Brain pericyte (primary cell): ENCODE measurements around the gene IQSEC1.

Source experiments
- DNase-seq: peaks from one replicate; pipeline ENCODE4 v3.0.0-alpha.2; 2012; ENCODE audit warnings: low read depth, low spot score

The IQSEC1 gene

DNA sequence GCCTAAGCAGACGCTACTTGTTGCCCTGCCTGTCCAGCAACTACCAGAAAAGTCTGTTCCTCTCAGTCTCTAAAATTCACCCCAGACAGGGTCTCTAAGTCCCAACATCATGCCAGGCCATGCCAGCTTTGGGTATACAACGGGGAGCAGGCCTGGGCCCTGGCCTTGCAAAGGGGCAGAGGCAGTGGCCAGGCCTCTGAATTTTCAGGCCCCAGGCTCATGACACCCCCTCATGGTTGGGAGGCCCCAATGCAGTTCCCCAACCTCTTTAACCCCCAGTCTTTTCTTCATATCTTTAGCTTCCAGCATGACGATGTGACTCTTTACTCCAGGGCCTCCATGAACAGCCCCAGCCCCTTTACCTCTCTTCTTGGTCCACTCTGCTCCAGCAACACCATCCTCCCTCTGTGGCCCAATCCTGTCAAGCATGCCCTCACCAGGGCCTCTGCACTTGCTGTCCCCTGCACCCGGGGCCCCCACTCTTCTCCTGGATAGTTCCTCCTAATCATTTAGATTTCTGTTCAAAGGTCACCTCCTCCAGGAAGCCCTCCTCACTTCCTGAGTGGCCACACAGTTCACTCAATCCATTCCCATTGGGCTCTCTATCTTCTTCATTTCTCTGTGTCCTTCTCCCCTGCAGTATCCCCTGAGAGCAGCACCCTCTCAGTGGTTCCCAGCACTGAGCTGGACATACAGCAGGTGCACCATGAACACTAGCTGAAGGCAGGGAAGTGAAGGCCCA lies 4.8 kb downstream of the IQSEC1 start:
- no peak for DNase-seq

DNA sequence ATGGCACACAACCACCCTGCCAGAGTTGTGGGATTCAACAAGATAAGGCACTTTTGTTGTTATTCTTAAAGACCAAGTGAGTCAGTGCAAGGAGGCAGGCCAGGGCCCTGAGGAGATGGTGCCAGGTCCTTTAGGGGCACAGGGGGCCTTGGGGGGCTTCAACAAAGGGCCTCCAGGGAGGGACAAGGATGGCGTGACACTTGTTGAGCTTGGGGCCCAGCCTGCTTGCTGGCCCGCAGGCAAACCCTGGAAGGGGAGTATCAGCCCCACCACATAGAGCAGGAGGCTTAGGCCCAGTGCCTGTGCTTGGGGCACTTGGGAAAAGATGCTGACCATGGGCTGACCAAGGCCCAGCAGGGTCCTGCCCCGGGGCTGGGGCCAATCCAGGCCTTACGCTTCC lies 5.5 kb downstream of the IQSEC1 start:
- DNase-seq = no peak

DNA sequence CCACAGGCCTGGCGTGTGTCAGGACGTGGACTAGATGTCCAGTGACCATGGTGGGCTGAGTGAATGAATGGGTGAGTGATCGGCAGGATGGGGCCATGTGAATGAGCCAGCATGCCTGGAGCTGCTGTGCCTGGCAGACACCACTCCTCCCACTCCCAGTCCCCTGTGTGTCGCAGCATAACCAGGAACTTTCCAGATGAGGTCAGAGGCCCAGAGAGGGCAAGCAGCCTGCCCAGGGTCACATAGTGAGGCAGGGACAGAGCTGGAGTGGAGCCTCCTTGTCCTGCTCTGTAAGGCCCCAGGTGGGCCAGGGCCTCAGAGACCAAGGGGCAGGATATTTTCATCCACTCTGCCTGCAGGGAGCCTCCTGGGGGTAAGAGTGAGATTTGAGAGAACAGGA lies 6.4 kb downstream of the IQSEC1 start:
- DNase-seq = no peak

DNA sequence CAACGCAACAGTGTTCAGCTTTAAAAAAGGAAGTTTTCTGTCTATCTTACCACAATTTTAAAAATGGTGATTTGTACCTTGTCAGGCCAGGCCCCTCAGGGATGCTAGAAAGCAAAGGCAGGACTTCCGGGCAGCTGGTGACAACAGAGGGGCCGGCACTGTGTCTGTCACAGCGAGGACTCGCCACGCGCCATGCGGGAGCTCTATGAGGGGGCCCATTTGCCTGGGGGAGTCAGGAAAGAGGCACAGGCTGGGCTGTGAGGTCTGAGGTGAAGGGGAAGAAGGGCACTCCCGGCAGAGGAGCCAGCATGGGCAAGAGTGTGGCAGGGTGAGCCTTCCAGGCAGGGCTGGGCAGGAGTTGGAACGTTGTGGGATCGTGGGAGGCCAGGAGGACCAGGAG lies 7.0 kb downstream of the IQSEC1 start:
- DNase-seq = no peak

DNA sequence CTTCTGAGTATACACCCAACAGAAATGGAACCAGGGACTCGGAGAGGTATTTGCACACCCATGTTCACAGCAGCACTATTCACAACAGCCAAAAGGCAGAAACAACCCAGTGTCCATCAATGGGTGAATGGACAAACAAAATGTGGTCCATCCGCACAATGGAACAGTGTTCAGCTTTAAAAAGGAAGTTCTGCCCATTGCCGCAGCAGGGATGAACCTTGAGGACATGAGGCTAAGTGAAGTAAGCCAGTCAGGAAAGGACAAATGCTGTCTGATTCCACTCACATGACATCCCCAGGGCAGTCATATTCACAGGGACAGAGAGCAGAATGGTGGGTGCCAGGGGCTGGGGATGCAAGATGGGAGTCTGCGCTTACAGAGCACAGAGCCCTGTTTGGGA lies 7.5 kb downstream of the IQSEC1 start:
- no peak for DNase-seq

DNA sequence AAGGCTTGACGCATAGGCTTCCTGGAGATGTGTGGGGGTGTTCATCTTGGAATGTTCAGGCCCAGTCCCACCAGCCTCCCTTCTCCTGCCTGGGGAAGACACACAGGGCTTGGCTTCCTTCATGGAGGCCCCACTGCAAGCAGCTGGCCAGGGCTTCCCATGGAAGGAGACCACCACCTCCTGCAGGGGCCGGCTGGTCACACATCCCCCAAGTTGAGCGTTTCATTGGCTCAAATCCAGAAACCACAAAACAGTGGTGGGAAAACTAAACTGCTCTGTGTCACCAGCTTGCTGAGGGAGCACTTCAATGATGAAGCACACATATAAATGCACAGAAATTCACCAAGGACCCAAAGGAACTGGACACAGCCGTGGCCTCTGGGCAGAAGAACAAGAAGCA lies 8.3 kb downstream of the IQSEC1 start:
- no peak for DNase-seq

DNA sequence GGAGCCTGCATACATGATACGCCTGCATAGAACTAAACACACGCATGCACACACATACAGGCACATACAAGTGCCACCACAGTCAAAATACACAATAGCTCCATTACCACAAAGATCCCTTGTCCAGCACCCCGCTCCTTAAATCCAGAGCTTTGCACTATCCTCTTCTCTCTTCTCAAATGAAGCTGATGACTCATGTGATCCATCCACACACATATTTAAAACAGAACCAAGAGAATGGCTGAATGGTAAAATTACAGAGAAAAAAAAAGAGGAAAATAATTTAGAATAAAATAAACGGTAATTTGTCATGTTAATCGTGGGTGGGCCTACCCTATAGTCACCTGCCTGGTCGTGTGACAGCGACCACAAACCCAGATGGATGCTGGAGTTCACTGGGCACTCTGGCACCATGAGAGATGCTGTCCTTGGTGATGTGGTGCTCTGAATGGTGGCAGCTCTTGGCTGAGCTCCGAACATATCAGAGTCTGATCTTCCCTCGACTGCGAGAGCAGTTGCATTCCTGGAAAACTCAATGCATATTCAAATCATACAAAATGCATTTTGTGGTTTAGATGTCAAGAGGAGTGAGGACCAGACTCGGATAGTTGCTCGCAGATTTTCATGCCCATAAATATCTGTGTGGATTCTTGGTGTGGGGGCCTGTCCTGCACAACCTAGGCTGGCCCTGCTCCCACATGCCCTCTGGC lies 8.9 kb downstream of the IQSEC1 start:
- DNase-seq = no peak

DNA sequence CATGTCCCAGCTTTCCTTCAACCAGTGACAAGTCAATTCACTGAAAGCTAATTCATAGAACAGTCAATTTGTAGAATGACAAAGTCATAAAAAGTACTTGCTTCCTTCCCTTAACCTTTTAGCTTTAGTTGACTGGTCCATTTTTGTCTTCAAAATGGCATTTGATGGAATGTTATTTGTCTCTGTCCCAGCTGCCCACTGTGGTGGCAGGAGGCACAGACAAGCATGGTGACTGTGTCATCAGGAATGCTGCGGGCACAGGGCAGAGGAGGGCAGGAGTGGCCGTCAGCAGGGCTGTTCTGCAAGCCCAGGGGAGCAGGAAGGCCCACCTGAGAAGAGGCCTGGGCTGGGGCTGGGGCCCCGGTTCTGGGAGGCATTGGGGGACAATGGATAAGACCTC lies 10.0 kb downstream of the IQSEC1 start:
- DNase-seq = no peak

DNA sequence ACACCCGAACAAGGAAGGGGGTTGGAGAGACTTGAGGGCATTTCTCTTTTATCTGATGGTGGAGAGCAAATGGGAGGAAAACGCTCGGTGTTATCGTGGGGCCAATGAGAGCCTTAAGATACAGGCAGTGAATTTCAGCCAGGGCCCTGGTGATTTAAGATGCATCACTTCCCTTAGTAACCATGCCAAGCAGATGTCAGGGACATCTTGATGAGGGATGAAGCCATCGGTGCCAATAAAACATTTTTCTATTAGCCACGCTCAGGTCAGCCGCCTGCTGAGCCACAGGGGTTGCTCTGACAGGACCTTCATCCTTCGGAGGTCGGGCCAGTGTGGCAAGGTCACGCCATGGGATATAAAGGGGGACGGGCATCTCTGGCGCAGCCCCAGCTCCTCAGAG lies 10.6 kb downstream of the IQSEC1 start:
- DNase-seq = no peak

DNA sequence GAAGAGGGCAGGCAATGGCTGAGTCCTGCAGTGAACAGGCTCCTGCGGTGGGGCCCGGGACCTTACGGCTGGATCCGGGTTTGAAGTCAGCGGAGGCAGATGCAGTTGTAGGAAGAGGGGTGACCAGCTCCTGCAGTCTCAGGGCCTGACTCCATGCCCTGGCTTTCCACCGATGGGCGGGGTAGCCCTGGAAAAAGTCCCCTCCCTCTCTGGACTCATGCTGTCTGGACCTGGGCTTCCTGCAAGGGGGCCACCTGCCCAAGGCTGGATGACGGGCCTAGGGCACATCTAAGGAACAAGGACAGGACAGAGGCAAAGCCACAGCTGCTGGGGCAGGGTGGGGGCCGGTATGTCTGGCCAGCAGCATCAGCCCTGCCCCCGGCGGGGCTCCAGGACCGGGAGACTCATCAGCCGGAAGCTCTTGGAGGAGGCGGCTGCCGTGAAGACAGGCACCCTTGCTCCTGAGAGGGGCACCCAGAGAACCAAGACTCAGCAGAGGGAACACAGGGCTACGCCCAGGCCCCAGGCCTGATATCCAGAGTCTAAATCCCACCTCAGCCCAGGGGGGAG lies 12.8 kb downstream of the IQSEC1 start:
- no peak for DNase-seq

DNA sequence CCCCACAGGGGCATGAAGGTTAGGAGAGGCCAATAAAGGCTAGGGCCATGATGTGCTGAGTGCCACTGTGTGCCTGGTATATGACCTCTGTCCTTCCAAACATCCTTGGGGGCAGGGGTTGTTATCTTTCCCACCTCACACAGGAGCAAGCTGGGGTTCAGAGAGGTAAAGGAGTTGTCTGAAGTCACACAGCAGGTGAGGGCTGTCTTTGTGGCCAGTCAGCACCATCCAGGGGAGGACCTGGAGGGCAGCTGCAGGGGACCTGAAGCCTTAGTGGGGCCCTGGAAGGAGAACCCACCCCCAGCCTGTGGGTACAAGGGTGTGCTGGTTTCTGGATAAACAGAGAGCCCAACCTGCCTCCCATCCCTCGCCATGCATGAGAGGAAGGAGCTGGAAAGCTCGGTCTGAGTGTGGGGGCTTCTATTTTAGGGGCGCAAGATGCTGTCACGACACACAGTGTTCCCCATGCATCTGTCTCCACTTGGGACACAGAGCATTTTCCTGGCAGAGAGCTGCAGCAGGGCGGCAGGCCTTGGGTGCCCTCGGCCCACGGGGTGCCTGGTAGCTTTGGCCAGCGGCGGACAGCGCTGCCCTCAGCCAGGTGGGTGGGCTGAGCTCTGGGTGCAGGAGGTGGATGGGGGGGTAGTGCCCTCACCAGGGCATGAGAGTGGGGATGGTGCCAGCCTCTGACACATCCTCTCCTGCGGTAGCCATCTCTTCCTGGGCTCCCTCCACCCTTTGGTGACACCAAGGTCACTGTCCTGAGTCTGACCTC lies 14.7 kb downstream of the IQSEC1 start:
- DNase-seq = no peak

DNA sequence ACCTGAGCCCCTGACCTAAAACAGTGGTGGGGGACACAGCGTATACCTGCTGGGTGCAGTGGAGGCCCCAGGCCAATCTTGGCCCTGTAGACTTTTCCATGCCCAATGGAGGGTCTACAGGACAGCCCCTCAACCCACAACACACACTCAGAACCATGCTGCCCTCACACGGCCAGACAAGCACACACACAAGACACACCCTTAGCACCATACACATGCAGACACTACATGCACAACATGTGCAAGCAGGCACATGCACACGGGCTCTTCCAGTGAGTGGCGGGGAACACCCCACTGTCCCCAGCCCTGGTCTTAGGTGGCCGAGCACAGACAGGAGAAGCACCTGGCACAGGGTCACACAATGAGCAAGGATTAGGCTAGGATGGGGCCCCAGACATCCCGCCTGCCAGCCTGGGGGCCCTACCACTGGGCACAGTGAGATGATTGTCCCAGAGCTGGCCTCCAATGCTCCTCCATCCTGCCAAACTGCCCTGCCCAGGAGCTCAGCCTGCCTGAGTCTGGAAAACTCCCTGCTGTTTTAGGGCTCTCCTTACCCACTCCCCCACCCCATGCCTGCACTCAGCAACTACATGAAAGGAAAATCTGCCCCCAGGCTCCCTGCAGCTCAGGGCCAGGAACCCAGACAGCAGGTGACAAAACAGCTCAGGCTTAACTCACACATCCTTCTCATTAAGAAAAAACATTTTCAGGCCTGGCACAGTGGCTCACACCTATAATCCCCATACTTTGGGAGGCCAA lies 15.8 kb downstream of the IQSEC1 start:
- no peak for DNase-seq

DNA sequence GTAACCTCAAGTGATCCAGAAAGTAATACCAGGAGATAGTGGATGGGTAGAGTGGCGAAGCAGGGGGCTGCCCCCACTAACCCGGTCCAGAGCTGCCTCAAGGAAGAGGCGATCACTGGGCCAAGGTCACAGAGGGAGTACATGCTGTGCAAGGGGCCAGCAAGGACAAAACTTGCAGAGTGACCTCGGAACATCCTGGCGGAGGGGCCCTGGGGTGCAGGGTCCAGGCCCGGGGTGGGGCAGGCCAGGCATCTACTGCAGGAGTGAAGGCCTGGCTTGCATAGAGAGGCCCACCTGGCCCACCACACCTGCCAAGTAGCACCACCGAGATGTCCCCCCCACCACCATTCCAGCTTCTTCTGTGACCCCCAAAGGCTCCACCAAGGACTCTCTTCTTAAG lies 17.6 kb downstream of the IQSEC1 start:
- DNase-seq = no peak

DNA sequence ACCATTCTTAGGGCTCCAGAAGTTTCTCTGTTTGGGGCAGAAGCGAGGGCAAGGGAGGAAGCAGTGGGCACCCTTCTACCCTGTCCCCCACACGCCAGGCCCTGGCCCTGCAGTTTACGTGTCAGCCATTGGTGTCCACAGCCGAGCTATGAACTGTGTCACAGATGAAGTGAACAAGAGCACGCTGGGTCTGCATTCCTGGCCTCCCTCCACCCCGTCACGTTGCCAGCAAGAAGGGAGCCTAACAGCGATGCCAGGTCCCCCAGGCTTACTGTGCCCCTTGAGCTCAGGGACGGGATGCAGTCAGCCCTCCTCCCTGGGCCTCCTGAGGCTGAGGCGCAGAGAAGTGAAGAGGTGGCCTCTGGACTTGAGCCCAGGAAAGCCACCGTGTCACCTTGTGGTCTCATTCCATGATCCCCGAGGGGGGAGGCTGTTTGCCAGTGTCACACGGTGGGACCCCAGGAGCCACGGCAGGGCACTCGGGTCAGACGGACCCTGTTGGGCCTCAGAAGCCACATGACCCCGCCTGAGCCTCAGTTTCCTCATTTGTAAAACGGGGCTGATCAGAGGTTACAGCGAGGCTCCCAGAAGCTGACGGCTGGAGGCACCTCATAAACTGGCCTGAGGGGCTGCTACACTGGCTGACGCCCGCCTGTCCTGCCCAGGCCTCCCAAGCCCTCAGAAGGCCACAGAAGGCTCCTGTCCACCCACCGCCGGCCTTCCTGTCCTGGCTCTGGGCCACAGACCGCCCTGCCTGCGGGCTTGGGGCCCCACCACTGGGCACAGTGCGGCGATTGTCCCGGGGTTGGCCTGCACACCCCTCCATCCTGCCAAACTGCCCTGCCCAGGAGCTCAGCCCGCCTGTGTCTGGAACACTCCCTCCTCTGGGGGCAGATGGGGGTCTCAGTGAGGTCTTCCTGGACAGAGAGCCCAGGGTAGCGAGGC lies 18.6 kb downstream of the IQSEC1 start:
- DNase-seq = no peak

DNA sequence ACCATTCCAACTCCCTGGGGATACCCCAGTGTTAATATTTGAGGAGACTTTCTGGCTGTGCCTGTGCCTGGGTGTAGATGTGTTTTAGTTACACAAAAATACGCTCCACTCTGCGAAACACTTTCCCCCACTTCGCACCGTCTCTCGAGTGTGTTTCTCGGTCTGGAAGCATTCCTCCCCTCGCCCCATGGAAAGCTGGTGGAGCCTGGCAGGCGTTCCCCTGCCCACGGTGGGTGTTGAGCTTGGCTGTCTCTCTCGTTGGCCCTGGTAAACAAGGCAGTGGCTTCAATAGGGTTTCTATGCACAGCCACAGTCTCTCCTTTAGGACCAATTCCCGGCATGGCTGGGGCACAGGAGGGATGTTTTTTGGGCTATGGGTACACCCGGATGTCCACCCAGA lies 19.3 kb downstream of the IQSEC1 start:
- DNase-seq = no peak

DNA sequence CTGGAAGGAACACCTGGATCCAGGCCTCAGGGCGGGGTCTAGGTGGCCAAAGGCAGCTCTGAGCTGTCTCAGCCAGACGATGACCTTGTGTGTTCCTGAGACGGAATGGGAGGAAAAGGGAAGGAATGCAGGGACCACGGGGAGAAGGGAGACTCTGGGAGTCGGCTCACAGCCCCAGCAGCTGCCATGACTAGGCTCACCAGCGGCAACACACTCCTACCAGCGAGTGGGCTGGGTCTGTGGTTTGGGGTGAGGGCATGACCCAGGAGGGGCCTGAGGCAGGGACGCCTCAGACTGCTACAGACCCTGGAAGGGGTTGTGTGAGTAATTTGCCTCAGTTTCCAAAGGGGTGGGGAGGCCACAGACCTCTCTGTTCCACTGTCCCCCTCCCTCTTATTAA lies 19.8 kb downstream of the IQSEC1 start:
- no peak for DNase-seq

DNA sequence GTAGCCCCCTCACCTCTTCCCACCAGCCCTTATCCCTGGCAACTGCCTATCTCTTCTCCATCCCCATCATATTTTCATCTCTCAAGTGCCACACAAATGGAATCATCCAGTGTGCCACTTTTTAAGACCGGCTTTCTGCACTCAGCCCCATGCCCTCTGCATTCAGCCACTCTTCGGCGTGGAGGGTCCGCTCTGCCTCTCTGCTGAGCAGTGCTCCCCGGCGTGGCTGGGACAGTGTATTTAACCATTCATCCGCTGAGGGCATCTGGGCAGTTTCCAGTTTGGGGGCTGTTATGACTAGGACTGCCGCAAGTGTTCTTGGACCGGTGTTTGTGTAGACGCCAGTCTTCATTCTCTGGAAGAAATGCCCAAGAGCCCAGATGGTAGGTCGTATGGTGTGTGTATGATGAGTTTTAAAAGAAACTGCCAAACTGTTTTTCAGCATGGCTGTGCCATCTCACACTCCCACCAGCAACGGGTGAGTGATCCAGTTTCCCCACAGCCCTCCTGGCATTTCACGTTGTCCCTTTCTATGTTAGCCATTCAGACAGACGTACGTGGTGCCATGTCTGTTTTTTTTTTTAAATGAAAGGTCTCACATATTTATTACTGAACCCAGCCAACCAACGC lies 20.9 kb downstream of the IQSEC1 start:
- DNase-seq = no peak

DNA sequence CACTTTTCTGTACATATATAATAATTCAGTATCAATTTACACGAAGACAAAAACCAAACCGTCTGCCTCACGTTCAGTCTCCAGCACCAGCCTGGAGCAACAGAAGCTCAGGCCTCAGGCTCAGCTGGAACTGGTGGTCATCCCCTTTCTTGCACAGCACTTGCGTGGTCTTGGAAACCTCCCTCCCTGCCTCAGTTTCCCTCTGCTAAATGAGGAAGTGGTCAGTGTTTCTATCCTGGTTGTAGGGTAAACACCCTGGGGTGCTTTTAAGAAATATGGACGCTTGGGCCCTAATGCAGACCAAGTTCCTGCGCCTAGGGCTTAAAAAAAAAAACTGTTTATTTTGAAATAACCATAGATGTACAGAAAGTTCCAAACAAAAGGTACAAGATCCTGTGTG lies 21.6 kb downstream of the IQSEC1 start:
- no peak for DNase-seq

DNA sequence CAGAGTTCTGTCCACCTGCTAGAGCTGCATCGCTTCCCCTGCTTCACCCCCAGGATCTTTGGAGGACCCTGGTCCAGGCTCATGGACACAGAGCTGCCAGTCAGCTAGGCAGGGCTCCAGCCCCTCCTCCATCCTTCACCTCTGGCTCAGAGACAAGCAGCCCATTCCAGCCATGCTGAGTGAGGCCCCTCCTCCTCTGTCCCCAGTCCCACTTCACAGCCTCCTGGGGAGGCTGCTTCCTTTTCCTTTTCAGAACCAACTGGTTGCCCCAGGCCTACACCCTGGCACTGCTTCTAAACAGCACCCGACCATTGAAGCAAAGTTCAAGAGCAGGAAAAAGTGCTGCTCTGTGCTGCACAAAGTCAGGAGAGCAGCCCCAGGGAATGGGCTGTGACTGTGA lies 22.2 kb downstream of the IQSEC1 start:
- no peak for DNase-seq

DNA sequence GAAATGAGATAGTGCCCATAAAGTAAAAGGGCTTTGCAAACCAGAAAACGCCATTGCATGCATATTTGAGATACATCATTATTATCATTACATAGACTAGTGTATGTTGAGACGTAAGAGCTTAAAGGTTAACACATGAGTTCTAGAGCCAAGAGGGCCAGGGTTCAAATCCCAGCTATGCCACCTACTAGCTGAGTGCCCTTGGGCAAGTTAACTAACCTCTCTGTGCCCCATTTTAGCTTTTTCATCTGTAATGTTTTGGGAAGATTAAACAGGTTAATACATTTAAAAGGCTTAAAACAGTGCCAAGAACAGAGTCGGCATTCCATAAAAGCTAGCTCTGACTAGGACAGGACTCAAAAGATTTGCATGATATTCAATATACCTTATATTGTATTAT lies 22.8 kb downstream of the IQSEC1 start:
- DNase-seq = no peak
